Endothelial cell of umbilical vein (primary cell): ENCODE measurements around the gene WDR48.

Source experiments
- CTCF ChIP-seq, 2 donors: IDR thresholded peaks; 1 replicate in 1 of 2; 2 replicates in 1 of 2; pipeline ENCODE4 v1.5.1; 2011; ENCODE audit warnings: low read length in 2 of 2, mild to moderate bottlenecking in 2 of 2, moderate library complexity in 2 of 2, control low read depth in 1 of 2, inconsistent platforms in 1 of 2, low read depth in 1 of 2; ENCODE audit not compliant: insufficient read depth in 1 of 2; ENCODE audit errors: extremely low read depth in 1 of 2
- EZH2 ChIP-seq: IDR thresholded peaks from 2 replicates; pipeline ENCODE4 v1.6.1; 2012; ENCODE audit warnings: borderline replicate concordance, low read depth, mild to moderate bottlenecking, moderate library complexity, low read length, inconsistent platforms; ENCODE audit not compliant: severe bottlenecking
- GATA2 ChIP-seq: IDR thresholded peaks from 2 replicates; pipeline ENCODE4 v1.7.0; 2011; ENCODE audit warnings: low read depth, mild to moderate bottlenecking, moderate library complexity, mixed read lengths, low read length; ENCODE audit not compliant: insufficient read length, insufficient read depth
- POLR2A ChIP-seq: IDR thresholded peaks from 2 replicates; pipeline ENCODE4 v1.6.1; 2012; ENCODE audit warnings: low read depth, mild to moderate bottlenecking, control low read depth, low read length
- POLR2AphosphoS5 ChIP-seq: IDR thresholded peaks from 2 replicates; pipeline ENCODE4 v1.6.1; 2012; ENCODE audit warnings: low read depth, mild to moderate bottlenecking, control low read depth, low read length, moderate library complexity; ENCODE audit not compliant: insufficient read depth

DNA sequence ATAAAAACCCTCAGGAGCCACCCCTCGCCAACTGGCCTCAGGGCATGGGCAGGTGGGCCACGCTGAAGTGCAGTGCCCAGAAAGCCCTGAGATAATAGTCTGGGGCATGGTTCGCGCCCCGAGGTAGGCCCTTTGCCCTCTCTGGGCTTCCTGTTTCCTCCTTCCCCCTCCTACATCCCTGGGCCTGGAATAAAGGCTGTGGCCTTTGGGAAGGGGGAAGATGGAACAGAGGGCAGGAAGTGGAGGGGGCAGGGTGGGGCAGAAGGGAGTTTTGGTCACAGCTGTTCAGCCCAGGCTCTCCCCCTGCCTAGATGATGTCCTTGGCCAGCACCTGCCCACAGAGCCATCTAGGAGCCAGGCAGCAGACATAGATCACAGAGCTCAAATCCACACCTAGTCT, 90.3 kb downstream of the WDR48 start:
- no peak for TF ChIP-seq EZH2
- no peak for TF ChIP-seq CTCF (IDR thresholded peaks at IDR 0.05; ENCODE audit: extremely low read depth in 1 of 2, insufficient read depth in 1 of 2, low read depth in 1 of 2, low read length in 2 of 2)
- no peak for TF ChIP-seq POLR2A
- TF ChIP-seq POLR2AphosphoS5 = no peak
- no peak for TF ChIP-seq GATA2
